Left lung (tissue), 10 donors: ENCODE data around the gene TPST1. TPM values are rescaled to one million over a fixed set of nuclear protein-coding genes. Genes with fewer than 3 reads are reported as not detected.

Experiments
- ATAC-seq: fragments of 200-7000 bp; cut with Tn5 transposase; one replicate; pipeline ENCODE4 v1.9.1; 2020; ENCODE audit warnings: moderate library complexity
- DNase-seq, 4 donors: peaks; one replicate each; pipeline ENCODE4 v3.0.0-alpha.2; 2013 to 2020
- H3K27ac ChIP-seq, 2 donors: fragments of 200-600 bp; sonication (generic) in 1 of 2; one replicate each; pipeline versions ENCODE4 v1.5.0 to v1.8.0; 2020 to 2021
- H3K27me3 ChIP-seq, 2 donors: fragments of 200-600 bp; sonication (generic) in 1 of 2; one replicate each; pipeline versions ENCODE4 v1.5.0 to v1.8.0; 2020 to 2021
- H3K36me3 ChIP-seq, 2 donors: fragments of 200-600 bp; sonication (generic) in 1 of 2; one replicate each; pipeline versions ENCODE4 v1.5.0 to v1.8.0; 2020 to 2021
- H3K4me1 ChIP-seq, 2 donors: fragments of 200-600 bp; one replicate each; pipeline ENCODE4 v1.8.0; 2021
- H3K4me3 ChIP-seq, 2 donors: fragments of 200-600 bp; sonication (generic) in 1 of 2; one replicate each; pipeline versions ENCODE4 v1.5.0 to v1.8.0; 2020 to 2021; ENCODE audit warnings: mild to moderate bottlenecking in 1 of 2
- H3K9me3 ChIP-seq, 2 donors: fragments of 200-600 bp; sonication (generic) in 1 of 2; one replicate each; pipeline versions ENCODE4 v1.5.0 to v1.8.0; 2020 to 2021
- CTCF ChIP-seq, 2 donors: fragments of 200-600 bp; sonication (generic) in 1 of 2; IDR thresholded peaks; one replicate each; pipeline versions ENCODE4 v1.5.0 to v1.8.0; 2021; ENCODE audit warnings: antibody characterized with exemption in 2 of 2
- intact Hi-C, 2 donors: fragments of 100-400 bp; cut with DNase I; formaldehyde crosslinking; loops; one replicate each; pipeline versions ENCODE4 v1.11.2 to v1.14.2; 2022
- polyA plus RNA-seq, 6 donors: library from polyadenylated mRNA; unstranded; fragments of 120-200 nt; gene quantifications; one replicate each; pipeline ENCODE4 v1.2.1, GENCODE V29; 2013; ENCODE audit not compliant: insufficient read length in 6 of 6
- total RNA-seq, 2 donors: library from RNA; stranded (reverse); fragmentation: NEBNext Ultra II Directional; extraction: Animal tissue kit (Norgen Biotek cat#: 25700); gene quantifications; one replicate each; pipeline ENCODE4 v1.2.1, GENCODE V29; 2021
- donor health status: DM: no; HTN: yes; CAD: no.
- donor health status: DM: no; HTN: no; CAD: no.

TPST1 gene
- total and polyA plus RNA-seq, 8 donors: 30.5 to 64.1 (median 50.4) TPM

- Histone ChIP-seq H3K36me3 (peaks cover 0 to 9% of the 10 kb centered on the region in 2 donors), H3K9me3 (no peaks in the 10 kb centered on the region), H3K4me3 (no peak overlapping the region), H3K27me3 (no peaks in the 10 kb centered on the region), H3K4me1 (peaks cover 0 to 13% of the 10 kb centered on the region in 2 donors), H3K27ac (no peak overlapping the region)
- ATAC-seq: no peak
- no peak for TF ChIP-seq CTCF (IDR thresholded peaks at IDR 0.05)
- intact Hi-C loops: no loop called here
- DNase-seq: no peak
Measured at GRCh38 chr7:66245008-66245407, 39.9 kb downstream of the TPST1 start.

GRCh38 chr7:66246554-66247171 lies 41.5 kb downstream of the TPST1 start:
- TF ChIP-seq CTCF (IDR thresholded peaks at IDR 0.05): no peak
- no peaks in the 10 kb centered on the region for H3K9me3 ChIP-seq
- intact Hi-C loops: no loop called here
- ATAC-seq (no peak), DNase-seq (no peak)
- H3K4me1 ChIP-seq: peaks cover 0 to 13% of the 10 kb centered on the region in 2 donors
- no peak overlapping the region for H3K27ac ChIP-seq
- H3K36me3 ChIP-seq: no peaks in the 10 kb centered on the region
- no peak overlapping the region for H3K4me3 ChIP-seq
- H3K27me3 ChIP-seq: no peaks in the 10 kb centered on the region

- peaks cover 0 to 13% of the 10 kb centered on the region in 2 donors for H3K4me1 ChIP-seq
- DNase-seq (no peak), ATAC-seq (no peak)
- no peak overlapping the region for H3K4me3 ChIP-seq
- no peak for TF ChIP-seq CTCF (IDR thresholded peaks at IDR 0.05)
- H3K27me3 ChIP-seq: no peaks in the 10 kb centered on the region
- no peak overlapping the region for H3K27ac ChIP-seq
- intact Hi-C loops: no loop called here
- H3K36me3 ChIP-seq: no peaks in the 10 kb centered on the region
- no peaks in the 10 kb centered on the region for H3K9me3 ChIP-seq
Measured at GRCh38 chr7:66247380-66248078, 42.4 kb downstream of the TPST1 start.

DNA sequence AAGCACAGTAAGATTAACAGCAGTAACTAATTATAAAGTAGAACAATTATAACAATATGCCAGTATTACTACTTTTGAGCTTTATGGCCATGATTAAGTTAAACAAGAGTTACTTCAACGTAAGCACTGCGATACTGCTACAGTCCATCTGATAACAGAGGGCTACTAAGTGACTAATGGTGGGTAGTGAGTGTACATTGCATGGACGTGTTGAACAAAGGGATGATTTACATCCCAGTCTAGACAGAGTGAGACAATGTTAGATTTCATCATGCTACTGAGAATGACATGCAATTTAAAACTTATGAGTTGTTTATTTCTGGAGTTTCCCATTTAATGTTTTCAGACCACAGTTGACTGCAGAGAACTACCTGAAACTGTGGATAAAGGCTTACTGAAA lies 45.6 kb downstream of the TPST1 start:
- H3K36me3 ChIP-seq: no peaks in the 10 kb centered on the region
- ATAC-seq (peak; percentile 27), DNase-seq (no peak)
- H3K4me1 ChIP-seq: peaks cover 3 to 22% of the 10 kb centered on the region in 2 donors
- H3K4me3 ChIP-seq: no peak overlapping the region
- intact Hi-C loops: no loop called here
- H3K9me3 ChIP-seq: no peaks in the 10 kb centered on the region
- peak overlapping the region in 1 of 2 donors; percentile 7 for H3K27ac ChIP-seq
- no peak for TF ChIP-seq CTCF (IDR thresholded peaks at IDR 0.05)
- no peaks in the 10 kb centered on the region for H3K27me3 ChIP-seq

GRCh38 chr7:66255534-66256100 lies 50.5 kb downstream of the TPST1 start:
- Histone ChIP-seq H3K27me3 (no peaks in the 10 kb centered on the region), H3K4me3 (no peak overlapping the region), H3K4me1 (peaks cover 4 to 36% of the 10 kb centered on the region in 2 donors), H3K9me3 (no peaks in the 10 kb centered on the region), H3K36me3 (peaks cover 0 to 4% of the 10 kb centered on the region in 2 donors), H3K27ac (peak overlapping the region in 1 of 2 donors; percentile 86)
- intact Hi-C loops: no loop called here
- ATAC-seq: no peak
- DNase-seq: no peak
- no peak for TF ChIP-seq CTCF (IDR thresholded peaks at IDR 0.05)
